Spleen (tissue), 11 donors: ENCODE measurements around the gene MICAL2. TPM values are rescaled to one million over a fixed set of nuclear protein-coding genes. Genes with fewer than 3 reads are reported as not detected.

Source experiments
- DNase-seq: peaks from one replicate; pipeline ENCODE4 v3.0.0-alpha.2; 2020
- H3K27ac ChIP-seq, 8 donors: fragments of 200-600 bp; sonication (generic) in 7 of 8; 1 replicate in 4 of 8; 2 replicates in 4 of 8; pipeline versions ENCODE4 v1.5.0 to v1.8.0; 2016 to 2021; ENCODE audit warnings: inconsistent platforms in 4 of 8, mild to moderate bottlenecking in 4 of 8, moderate library complexity in 1 of 8
- H3K27me3 ChIP-seq, 7 donors: fragments of 200-600 bp; sonication (generic) in 6 of 7; replicated peaks in 1 of 7; 1 replicate in 4 of 7; 2 replicates in 3 of 7; pipeline versions ENCODE4 v1.5.0 to v1.8.0; 2016 to 2021; ENCODE audit warnings: inconsistent platforms in 3 of 7, mild to moderate bottlenecking in 1 of 7
- H3K36me3 ChIP-seq, 6 donors: fragments of 200-600 bp; sonication (generic) in 5 of 6; 1 replicate in 4 of 6; 2 replicates in 2 of 6; pipeline versions ENCODE4 v1.5.0 to v1.8.0; 2016 to 2021; ENCODE audit warnings: inconsistent platforms in 2 of 6
- H3K4me1 ChIP-seq, 6 donors: fragments of 200-600 bp; sonication (generic) in 5 of 6; 1 replicate in 3 of 6; 2 replicates in 3 of 6; pipeline versions ENCODE4 v1.5.0 to v1.8.0; 2016 to 2021; ENCODE audit warnings: inconsistent platforms in 3 of 6
- H3K4me3 ChIP-seq, 8 donors: fragments of 200-600 bp; sonication (generic) in 7 of 8; 1 replicate in 4 of 8; 2 replicates in 4 of 8; pipeline versions ENCODE4 v1.5.0 to v1.8.0; 2016 to 2021; ENCODE audit warnings: inconsistent platforms in 4 of 8, mild to moderate bottlenecking in 4 of 8, moderate library complexity in 2 of 8
- H3K9me3 ChIP-seq, 8 donors: fragments of 200-600 bp; sonication (generic) in 7 of 8; 1 replicate in 4 of 8; 2 replicates in 4 of 8; pipeline versions ENCODE4 v1.5.0 to v1.8.0; 2016 to 2021; ENCODE audit warnings: inconsistent platforms in 4 of 8
- POLR2A ChIP-seq, 3 donors: fragments of 450-650 bp; IDR thresholded peaks; one replicate each; pipeline ENCODE4 v1.5.1; 2017; ENCODE audit warnings: antibody characterized with exemption in 3 of 3, mild to moderate bottlenecking in 1 of 3
- POLR2AphosphoS5 ChIP-seq, 3 donors: sonication (generic); formaldehyde crosslinking; IDR thresholded peaks; one replicate each; pipeline ENCODE4 v1.5.1; 2017; ENCODE audit warnings: antibody characterized with exemption in 3 of 3
- WGBS, 5 donors: extraction: QIAGEN DNeasy Blood & Tissue Kit in 3 of 5; methylation state at CpG; one replicate each; pipeline versions ENCODE4 v1.1.5 to v1.1.7; 2013 to 2018; 5-methylcytosine and 5-hydroxymethylcytosine counted together
- intact Hi-C: fragments of 100-400 bp; cut with DNase I; formaldehyde crosslinking; loops from one replicate; pipeline ENCODE4 v1.15.0; 2023; ENCODE audit warnings: low total_unique reads
- polyA plus RNA-seq, 3 donors: library from polyadenylated mRNA; stranded (reverse); fragments of 200-250 nt; gene quantifications; one replicate each; pipeline ENCODE4 v1.2.1, GENCODE V29; 2013
- total RNA-seq, 7 donors: library from RNA; depleted of rRNA in 3 of 7; stranded (reverse); fragments of >200 nt in 3 of 7; fragmentation: NEBNext Ultra II Directional in 4 of 7; extraction: Animal tissue kit (Norgen Biotek cat#: 25700) in 4 of 7; gene quantifications; one replicate each; pipeline versions ENCODE4 v1.1.0 to v1.2.1, GENCODE V29; 2016 to 2021
- TF ChIP-seq, protein P1 (sequence below), 11 experiments: fragments of 200-600 bp in 7 of 11; fragments of 450-650 bp in 4 of 11; sonication (generic) in 4 of 11; IDR thresholded peaks in 8 of 11; conservative IDR thresholded peaks in 3 of 11; 1 replicate in 7 of 11; 2 replicates in 4 of 11; pipeline versions ENCODE4 v1.4.0 to v1.8.0; 2016 to 2021; ENCODE audit warnings: antibody characterized with exemption in 11 of 11, inconsistent platforms in 4 of 11, mild to moderate bottlenecking in 1 of 11
- donor health status: healthy with polysubstance abuse.
- donor health status: DM: no; HTN: no; CAD: no; lungs with moderate emphysema.
- donor health status: DM: no; HTN: no; CAD: no.
- donor health status: Bipolar disorder and iron deficiency.
- donor health status: healthy.
- donor health status: DM: no; HTN: no; CAD: no.
- donor health status: DM: yes; HTN: yes; CAD: no.

Gene MICAL2
- total and polyA plus RNA-seq, 10 donors, result 1.9 to 50.8 (median 32.3) TPM

- Histone ChIP-seq H3K4me1 (peaks cover 0 to 22% (median 9%) of the 10 kb centered on the region in 6 donors), H3K27ac (no peak overlapping the region), H3K4me3 (no peak overlapping the region), H3K36me3 (no peaks in the 10 kb centered on the region), H3K9me3 (no peaks in the 10 kb centered on the region), H3K27me3 (no peaks in the 10 kb centered on the region)
- intact Hi-C loops, result no loop called here
- DNase-seq, result no peak
- no peak for TF ChIP-seq POLR2A (IDR thresholded peaks at IDR 0.05)
- TF ChIP-seq, protein P1, sequence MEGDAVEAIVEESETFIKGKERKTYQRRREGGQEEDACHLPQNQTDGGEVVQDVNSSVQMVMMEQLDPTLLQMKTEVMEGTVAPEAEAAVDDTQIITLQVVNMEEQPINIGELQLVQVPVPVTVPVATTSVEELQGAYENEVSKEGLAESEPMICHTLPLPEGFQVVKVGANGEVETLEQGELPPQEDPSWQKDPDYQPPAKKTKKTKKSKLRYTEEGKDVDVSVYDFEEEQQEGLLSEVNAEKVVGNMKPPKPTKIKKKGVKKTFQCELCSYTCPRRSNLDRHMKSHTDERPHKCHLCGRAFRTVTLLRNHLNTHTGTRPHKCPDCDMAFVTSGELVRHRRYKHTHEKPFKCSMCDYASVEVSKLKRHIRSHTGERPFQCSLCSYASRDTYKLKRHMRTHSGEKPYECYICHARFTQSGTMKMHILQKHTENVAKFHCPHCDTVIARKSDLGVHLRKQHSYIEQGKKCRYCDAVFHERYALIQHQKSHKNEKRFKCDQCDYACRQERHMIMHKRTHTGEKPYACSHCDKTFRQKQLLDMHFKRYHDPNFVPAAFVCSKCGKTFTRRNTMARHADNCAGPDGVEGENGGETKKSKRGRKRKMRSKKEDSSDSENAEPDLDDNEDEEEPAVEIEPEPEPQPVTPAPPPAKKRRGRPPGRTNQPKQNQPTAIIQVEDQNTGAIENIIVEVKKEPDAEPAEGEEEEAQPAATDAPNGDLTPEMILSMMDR (IDR thresholded peaks at IDR 0.05 in 8 of 11, conservative IDR thresholded peaks at IDR 0.05 in 3 of 11), result no peak
- TF ChIP-seq POLR2AphosphoS5 (IDR thresholded peaks at IDR 0.05), result no peak
- 71 to 86% (median 84%) methylated on average over 8 of the region's 8 CpGs for WGBS, 5 donors
These were observed 71.9 kb downstream of the MICAL2 start for GRCh38 chr11:12182302-12182675.

DNA sequence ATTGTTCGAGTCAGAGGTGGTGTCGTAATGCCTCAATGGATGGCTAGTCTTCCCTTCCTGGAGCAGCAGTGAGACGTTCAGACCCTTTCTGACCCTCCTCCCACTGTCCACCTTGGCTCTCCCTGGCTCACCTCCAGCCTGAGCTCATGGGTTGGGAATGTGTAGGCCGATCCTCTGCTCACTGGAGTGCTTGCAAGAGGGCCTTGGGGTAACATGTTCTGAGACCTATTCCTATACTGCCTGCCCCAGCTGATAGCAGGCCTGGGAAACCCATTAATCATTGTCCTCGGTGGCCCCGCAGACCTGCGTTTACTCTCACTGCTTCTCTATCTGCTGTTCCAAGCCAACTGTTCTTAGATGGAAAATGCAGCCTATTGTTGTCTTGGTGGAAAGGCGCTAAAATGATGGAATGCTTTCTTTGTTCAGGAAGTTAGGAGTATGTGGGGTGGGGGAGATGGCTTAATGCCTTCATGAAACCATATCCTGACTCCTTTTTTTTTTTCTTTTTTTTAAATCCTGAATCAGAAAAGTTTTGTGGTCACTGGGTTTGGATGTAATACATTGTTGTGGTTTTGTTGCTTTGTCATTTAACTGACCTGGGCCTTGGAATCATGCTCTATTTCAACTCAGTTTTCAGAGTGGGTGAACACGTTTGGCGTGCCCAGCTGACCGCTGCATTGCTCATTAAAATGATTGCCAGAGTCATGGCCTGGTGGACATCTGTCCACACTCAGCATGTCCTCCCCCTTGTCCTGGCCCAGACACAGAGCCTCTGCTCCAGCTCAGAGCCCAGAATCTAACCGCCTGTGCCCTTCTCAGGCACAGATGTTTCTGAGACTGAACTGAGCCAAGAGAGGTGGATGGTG is 72.5 kb downstream of the MICAL2 start:
- WGBS, 5 donors, result 59 to 77% (median 63%) methylated on average over 12 of the region's 12 CpGs
- TF ChIP-seq, protein P1 (IDR thresholded peaks at IDR 0.05 in 8 of 11, conservative IDR thresholded peaks at IDR 0.05 in 3 of 11), result no peak
- TF ChIP-seq POLR2A (IDR thresholded peaks at IDR 0.05) (no peak), POLR2AphosphoS5 (IDR thresholded peaks at IDR 0.05) (no peak)
- intact Hi-C loops, result no loop called here
- no peak for DNase-seq
- Histone ChIP-seq H3K27me3 (no peaks in the 10 kb centered on the region), H3K4me1 (peaks cover 0 to 22% (median 9%) of the 10 kb centered on the region in 6 donors), H3K27ac (no peak overlapping the region), H3K36me3 (no peaks in the 10 kb centered on the region), H3K9me3 (no peaks in the 10 kb centered on the region), H3K4me3 (no peak overlapping the region)

- Histone ChIP-seq H3K4me1 (peaks cover 0 to 22% (median 9%) of the 10 kb centered on the region in 6 donors), H3K9me3 (no peaks in the 10 kb centered on the region), H3K27me3 (no peaks in the 10 kb centered on the region), H3K27ac (no peak overlapping the region), H3K36me3 (no peaks in the 10 kb centered on the region), H3K4me3 (no peak overlapping the region)
- WGBS, 5 donors, result 91 to 96% (median 94%) methylated on average over 12 of the region's 12 CpGs
- intact Hi-C loops, result no loop called here
- TF ChIP-seq POLR2AphosphoS5 (IDR thresholded peaks at IDR 0.05), result no peak
- TF ChIP-seq POLR2A (IDR thresholded peaks at IDR 0.05), result no peak
- TF ChIP-seq, protein P1 (IDR thresholded peaks at IDR 0.05 in 8 of 11, conservative IDR thresholded peaks at IDR 0.05 in 3 of 11), result no peak
- no peak for DNase-seq
These were observed 73.6 kb downstream of the MICAL2 start for GRCh38 chr11:12183827-12184620.

- Histone ChIP-seq H3K4me1 (peaks cover 0 to 22% (median 9%) of the 10 kb centered on the region in 6 donors), H3K27me3 (no peaks in the 10 kb centered on the region), H3K4me3 (no peak overlapping the region), H3K36me3 (no peaks in the 10 kb centered on the region), H3K9me3 (no peaks in the 10 kb centered on the region), H3K27ac (no peak overlapping the region)
- intact Hi-C loops, result no loop called here
- DNase-seq, result no peak
- 67 to 93% (median 89%) methylated on average over 1 of the region's 1 CpG for WGBS, 5 donors
- TF ChIP-seq POLR2A (IDR thresholded peaks at IDR 0.05) (no peak), POLR2AphosphoS5 (IDR thresholded peaks at IDR 0.05) (no peak)
- TF ChIP-seq, protein P1 (IDR thresholded peaks at IDR 0.05 in 8 of 11, conservative IDR thresholded peaks at IDR 0.05 in 3 of 11), result no peak
These were observed 74.3 kb downstream of the MICAL2 start for GRCh38 chr11:12184699-12185098.
